ENCODE results near the gene LRRC56.
"Not testable (repeated sequence)": the region's sequence is repeated elsewhere in the genome, so short reads cannot be mapped to it uniquely, and the experiment has no call there.

LRRC56 gene

DNA sequence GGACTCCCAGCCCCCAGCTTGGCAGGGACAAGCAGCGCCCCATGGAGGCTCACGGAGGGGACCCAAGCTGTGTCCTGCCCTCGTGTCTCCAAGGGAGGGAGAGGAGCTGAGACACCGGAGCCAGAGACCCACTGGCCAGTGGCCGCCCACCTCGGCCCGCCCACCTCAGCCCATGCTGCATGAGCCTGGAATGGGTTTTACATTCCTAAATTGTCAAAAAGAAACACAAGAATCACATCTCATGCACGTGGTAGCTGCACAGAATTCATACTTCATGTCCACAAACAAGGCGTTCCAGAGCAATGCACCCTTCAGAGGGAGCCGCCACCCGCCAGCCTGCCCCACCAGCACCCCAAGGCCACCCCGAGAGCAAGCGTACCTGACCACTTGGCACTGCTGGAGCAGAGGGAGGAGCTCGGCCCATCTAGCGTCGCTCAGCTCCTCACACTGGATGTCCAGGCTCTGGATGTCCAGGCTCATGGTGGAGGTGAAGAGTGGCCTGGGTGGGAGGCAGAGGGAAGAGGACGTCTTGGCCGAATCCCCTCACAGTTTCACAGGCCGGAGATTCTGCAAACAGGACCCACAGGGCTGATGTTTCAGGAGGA is 35.5 kb upstream of the LRRC56 start:
- no peak for DNase-seq

- DNase-seq = no peak
Measured at GRCh38 chr11:502288-503178, 34.8 kb upstream of the LRRC56 start.

DNA sequence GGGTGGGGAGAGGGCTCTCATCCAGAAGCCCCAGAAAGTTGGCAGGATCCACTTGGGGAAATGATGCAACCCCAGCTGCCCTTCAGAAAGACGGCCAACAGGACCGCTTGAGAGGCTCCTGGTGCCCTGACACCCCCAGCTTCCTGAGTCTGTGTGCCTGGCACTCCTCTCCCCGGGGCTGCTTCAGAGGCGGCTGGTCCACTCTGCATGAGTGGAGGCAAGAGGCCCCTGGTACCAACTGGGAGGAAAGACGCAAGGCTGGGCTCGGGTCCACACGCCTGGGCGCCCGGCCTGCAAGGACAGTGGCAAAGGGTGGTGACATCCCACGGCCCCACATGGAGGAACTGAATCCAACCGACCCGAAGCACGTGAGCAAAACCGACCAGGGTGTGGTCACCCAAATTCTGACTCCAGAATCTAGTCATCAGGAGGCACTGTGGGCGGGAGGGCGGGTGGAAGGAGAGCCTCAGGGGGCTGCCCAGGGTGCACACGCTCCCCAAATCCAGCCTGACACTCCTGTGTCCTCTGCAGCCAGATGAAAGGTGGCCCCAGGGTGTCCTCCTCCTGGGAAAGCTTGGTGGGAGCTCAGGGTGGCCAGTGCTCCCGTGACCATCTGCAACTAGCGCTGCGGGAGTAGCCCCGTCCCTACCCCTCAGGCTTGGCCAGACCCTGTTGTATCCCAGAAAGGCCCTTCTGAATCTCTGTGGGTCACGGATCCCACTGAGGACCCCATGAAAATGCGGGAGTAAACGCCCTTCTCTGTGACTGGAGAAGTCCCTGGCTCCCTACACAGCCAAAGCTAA is 33.9 kb upstream of the LRRC56 start:
- DNase-seq = no peak

GRCh38 chr11:504053-504993 is 33.0 kb upstream of the LRRC56 start:
- DNase-seq = no peak

- DNase-seq = no peak
Measured at GRCh38 chr11:504994-505344, 32.4 kb upstream of the LRRC56 start.

DNA sequence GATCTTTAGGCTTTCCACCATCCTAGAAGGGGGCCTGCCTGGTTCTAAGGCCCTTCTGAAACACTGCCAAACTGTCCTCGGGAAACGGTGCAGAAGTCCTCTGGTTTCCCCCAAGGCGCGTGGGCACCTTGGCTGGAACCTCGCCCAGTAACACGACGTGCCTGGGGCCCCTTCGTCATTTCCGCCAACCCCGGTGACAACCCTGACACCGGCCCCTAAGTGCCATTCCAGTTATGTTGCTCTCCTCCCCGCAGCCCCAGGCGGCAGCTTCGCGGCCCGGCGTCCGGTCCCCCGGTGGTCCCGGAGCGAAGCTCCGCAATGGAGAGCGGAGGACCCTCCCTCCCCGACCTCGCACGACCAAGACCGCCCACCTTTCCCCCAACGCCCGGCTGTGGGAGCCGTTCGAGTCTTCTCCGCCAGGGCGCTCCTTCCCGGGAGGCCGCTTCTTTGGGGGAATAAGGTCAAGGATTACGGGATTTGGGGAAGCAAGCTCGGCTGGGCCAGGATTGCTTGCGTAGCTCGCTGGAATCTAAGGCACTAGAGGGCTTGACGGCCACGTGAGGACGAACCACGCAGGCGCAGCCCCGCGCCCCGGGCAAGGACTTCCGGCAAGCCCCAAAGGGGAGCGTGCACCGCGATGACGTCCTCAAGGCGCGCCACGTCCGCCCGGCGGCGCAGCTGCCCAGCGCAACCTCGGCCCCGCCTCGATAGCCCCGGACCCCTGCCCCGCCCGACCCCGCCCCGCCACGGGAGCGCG is 30.9 kb upstream of the LRRC56 start:
- DNase-seq = peak; percentile 93 to 97

DNA sequence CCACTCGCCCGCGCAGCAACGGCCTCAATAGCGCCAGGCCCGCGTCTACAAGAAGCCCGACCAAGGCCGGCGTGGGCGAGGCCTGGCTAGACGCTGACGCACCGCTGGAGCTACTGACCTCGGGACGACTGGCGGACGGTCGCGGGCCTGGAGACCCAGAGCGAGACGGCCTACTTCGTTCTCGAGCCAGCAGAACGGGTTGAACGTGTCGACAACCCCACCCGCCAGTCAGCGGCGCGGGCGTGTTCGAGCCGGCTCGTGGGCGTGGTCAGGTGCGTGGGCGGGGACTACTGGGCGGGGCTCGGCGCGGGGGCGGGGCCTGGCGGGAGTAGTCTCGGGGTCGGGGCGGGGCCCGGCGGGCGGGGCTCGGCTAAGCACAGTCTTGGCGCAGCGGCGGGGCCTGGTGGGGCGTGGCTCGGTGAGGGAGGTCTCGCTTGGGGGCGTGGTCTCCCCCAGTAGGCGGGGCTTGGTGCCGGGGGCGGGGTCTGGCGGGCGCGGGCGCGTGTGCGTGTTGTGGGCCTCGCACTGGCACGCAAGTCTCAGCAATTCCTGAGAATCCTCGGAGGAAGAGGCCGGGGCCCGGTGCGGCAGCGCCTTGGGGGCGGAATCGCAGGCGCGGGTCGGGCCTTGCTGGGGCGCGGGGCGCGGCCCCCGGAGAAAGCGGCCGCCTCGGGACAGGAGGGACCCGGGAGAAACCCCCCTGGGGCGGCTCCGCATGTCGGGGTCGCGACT is 30.2 kb upstream of the LRRC56 start, which contains the start of gene RNH1:
TSS of gene RNH1 (minus strand) at position 248 of the 732 bp plus-strand sequence. CDS start 5,080 bp downstream, outside the sequence.
- DNase-seq = peak; percentile 87 to 94

DNA sequence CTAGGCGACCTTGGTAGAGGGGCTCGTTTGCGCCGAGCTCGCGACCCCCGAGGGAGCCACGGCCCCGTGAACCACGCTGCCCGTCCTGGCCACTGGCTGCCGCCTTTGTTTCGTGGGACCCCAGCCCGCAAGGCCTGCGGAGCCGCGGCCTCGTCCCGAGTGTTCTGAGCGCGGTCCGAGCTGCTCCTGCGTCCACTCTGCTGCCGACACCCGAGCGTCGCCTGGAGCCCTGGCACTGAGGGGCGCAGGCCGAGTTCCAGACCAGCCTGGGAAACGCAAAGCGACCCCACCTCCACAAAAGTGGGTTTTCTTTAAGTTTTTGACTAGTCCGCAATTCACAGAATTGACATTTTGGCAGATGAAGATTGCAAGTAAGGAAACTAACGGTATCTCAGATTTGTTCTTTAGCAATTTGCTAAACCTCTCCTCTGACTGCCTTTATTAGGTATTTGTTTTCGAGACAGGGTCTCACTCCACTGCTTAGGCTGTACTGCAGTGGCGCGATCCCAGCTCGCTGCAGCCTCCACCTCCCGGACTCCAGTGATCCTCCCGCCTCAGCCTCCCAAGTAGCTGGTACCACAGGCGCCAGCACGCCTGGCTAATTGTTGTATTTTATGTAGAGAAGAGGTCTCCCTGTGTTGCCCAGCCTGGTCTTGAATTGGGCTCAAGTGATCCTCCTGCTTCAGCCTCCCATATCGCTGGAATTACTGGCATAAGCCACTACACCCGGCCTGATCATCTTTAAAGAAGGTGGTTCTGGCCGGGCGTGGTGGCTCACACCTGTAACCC is 29.4 kb upstream of the LRRC56 start:
- DNase-seq = no peak

GRCh38 chr11:508956-509355 is 28.4 kb upstream of the LRRC56 start:
- no peak for DNase-seq

DNA sequence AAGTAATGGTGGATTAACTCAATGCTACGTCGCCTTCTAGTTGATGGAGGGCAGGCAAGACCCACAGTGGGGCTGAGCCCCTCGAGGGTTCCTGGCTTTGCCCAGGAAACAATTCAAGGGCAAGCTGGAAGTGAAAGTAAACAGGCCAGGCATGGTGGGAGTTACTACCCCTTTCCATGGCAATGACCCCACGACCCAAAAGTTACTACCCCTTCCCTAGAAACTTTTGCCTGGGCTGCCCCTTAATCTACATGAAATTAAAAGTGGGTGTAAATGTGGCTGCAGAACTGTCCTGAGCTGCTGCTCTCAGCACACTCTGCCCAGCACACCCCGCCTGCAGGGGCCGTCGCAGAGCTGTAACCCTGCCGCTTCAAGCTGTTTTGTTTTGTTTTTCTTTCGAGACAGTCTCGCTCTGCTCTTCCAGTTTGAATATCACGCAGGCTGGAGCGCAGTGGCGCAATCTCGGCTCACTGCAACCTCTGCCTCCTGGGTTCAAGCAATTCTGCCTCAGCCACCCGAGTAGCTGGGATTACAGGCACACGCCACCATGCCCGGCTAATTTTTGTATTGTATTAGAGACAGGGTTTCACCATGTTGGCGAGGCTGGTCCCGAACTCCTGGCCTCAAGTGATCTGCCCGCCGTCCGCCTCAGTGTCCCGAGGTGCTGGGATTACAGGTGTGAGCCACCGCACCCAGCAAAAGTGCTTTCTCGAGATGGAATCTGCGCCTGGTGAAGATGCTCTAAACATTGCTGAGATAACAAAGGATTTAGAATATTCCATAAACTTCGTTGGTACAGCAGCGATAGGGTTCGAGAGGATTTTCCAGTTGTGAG is 24.3 kb upstream of the LRRC56 start:
- DNase-seq = no peak

GRCh38 chr11:514606-515005 is 22.7 kb upstream of the LRRC56 start:
- DNase-seq = no peak

GRCh38 chr11:515131-515530 is 22.2 kb upstream of the LRRC56 start:
- DNase-seq = no peak

- no peak for DNase-seq
Measured at GRCh38 chr11:516400-516799, 20.9 kb upstream of the LRRC56 start.

DNA sequence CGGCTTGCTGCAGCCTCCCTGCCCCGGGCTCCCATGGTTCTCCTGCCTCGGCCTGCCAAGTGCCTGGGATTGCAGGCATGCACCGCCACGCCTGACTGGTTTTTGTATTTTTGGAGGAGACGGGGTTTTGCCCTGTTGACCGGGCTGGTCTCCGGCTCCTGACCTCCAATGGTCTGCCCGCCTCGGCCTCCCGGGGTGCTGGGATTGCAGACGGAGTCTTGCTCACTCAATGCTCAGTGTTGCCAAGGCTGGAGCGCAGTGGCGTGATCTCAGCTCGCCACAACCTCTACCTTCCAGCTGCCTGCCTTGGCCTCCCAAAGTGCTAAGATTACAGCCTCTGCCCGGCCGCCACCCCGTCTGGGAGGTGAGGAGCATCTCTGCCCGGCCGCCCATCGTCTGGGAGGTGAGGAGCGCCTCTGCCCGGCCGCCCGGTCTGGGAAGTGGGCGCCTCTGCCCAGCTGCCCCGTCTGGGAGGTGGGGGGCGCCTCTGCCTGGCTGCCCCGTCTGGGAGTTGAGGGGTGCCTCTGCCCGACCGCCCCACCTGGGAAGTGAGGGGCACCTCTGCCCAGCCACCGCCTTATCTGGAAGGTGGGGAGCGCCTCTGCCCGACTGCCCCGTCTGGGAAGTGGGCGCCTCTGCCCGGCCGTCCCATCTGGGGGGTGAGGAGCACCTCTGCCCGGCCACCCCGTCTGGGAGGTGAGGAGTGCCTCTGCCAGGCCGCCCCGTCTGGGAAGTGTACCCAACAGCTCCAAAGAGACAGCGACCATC is 20.2 kb upstream of the LRRC56 start:
- not testable (repeated sequence) for DNase-seq

GRCh38 chr11:518463-519202 is 18.7 kb upstream of the LRRC56 start:
- no peak for DNase-seq

- DNase-seq = no peak
Measured at GRCh38 chr11:520428-521176, 16.7 kb upstream of the LRRC56 start.

GRCh38 chr11:521177-521688 is 16.1 kb upstream of the LRRC56 start:
- DNase-seq = no peak

All from NCI-H187 (cell line).